HEK293 (cell line): ENCODE data around the gene PLEKHG5.

Experiments
- CTCF ChIA-PET: fragments of 350-600 bp; formaldehyde crosslinking; extraction: SDS; loops from one replicate; lab custom pipeline; 2021; ENCODE audit warnings: antibody characterized with exemption; lab: Yijun Ruan, JAX
- POLR2A ChIA-PET: fragments of 300-600 bp; formaldehyde crosslinking; extraction: SDS; loops from one replicate; lab custom pipeline; 2020; ENCODE audit warnings: antibody characterized with exemption, inconsistent platforms; lab: Yijun Ruan, JAX
- H3K27ac ChIP-seq: fragments of 200-500 bp; sonication (Bioruptor generic); 2 replicates; pipeline ENCODE4 v1.5.1; 2014; ENCODE audit warnings: low read depth, low read length, control low read depth, inconsistent platforms; ENCODE audit errors: extremely low read depth
- H3K36me3 ChIP-seq, 2 experiments: fragments of 200-500 bp in 1 of 2; sonication (Bioruptor generic) in 1 of 2; 1 replicate in 1 of 2; 2 replicates in 1 of 2; pipeline ENCODE4 v1.5.1; 2014 to 2017; ENCODE audit warnings: inconsistent platforms in 2 of 2, low read length in 2 of 2; ENCODE audit not compliant: control insufficient read depth in 2 of 2, insufficient read depth in 1 of 2
- H3K4me1 ChIP-seq: fragments of 200-500 bp; sonication (Bioruptor generic); 2 replicates; pipeline ENCODE4 v1.5.1; 2014; ENCODE audit warnings: mild to moderate bottlenecking, low read length, inconsistent platforms; ENCODE audit not compliant: control insufficient read depth, insufficient read depth
- H3K4me3 ChIP-seq: 2 replicates; pipeline ENCODE4 v1.5.1; 2011; ENCODE audit warnings: low read depth, mild to moderate bottlenecking, control low read depth, low read length, moderate library complexity
- H3K9me3 ChIP-seq: fragments of 200-500 bp; sonication (Bioruptor generic); 2 replicates; pipeline ENCODE4 v1.5.1; 2014; ENCODE audit warnings: low read depth, low read length, inconsistent platforms; ENCODE audit not compliant: control insufficient read depth, insufficient read depth
- EGR2 ChIP-seq: fragments of 450-650 bp; formaldehyde crosslinking; IDR thresholded peaks from 2 replicates; pipeline ENCODE4 v1.5.1; 2016; ENCODE audit warnings: low read depth, missing biosample characterization, missing genetic modification characterization
- GFI1B ChIP-seq: fragments of 450-650 bp; formaldehyde crosslinking; IDR thresholded peaks from 2 replicates; pipeline ENCODE4 v1.5.1; 2016; ENCODE audit warnings: missing biosample characterization, missing genetic modification characterization
- GLI4 ChIP-seq: fragments of 450-650 bp; formaldehyde crosslinking; IDR thresholded peaks from 2 replicates; pipeline ENCODE4 v1.5.1; 2016; ENCODE audit warnings: missing biosample characterization, missing genetic modification characterization
- GLIS1 ChIP-seq: fragments of 450-650 bp; formaldehyde crosslinking; IDR thresholded peaks from 2 replicates; pipeline ENCODE4 v1.5.1; 2016; ENCODE audit warnings: missing biosample characterization, missing genetic modification characterization
- GLIS2 ChIP-seq: fragments of 450-650 bp; formaldehyde crosslinking; IDR thresholded peaks from 2 replicates; pipeline ENCODE4 v1.5.1; 2016; ENCODE audit warnings: missing biosample characterization, missing genetic modification characterization
- KLF1 ChIP-seq: fragments of 450-650 bp; formaldehyde crosslinking; IDR thresholded peaks from 2 replicates; pipeline ENCODE4 v1.5.1; 2016; ENCODE audit warnings: missing biosample characterization, missing genetic modification characterization
- MYNN ChIP-seq: fragments of 450-650 bp; formaldehyde crosslinking; IDR thresholded peaks from 2 replicates; pipeline ENCODE4 v1.5.1; 2016; ENCODE audit warnings: missing biosample characterization, missing genetic modification characterization, borderline replicate concordance
- TSHZ1 ChIP-seq: fragments of 450-650 bp; formaldehyde crosslinking; IDR thresholded peaks from 2 replicates; pipeline ENCODE4 v1.5.1; 2016; ENCODE audit warnings: missing biosample characterization, missing genetic modification characterization, borderline replicate concordance
- ZBTB26 ChIP-seq: fragments of 450-650 bp; formaldehyde crosslinking; optimal IDR thresholded peaks from 2 replicates; pipeline ENCODE3; 2016; ENCODE audit warnings: missing biosample characterization, mild to moderate bottlenecking, missing genetic modification characterization
- ZFHX2 ChIP-seq: fragments of 450-650 bp; formaldehyde crosslinking; conservative IDR thresholded peaks from 2 replicates; pipeline ENCODE4 v1.5.1; 2016; ENCODE audit warnings: missing biosample characterization, missing genetic modification characterization
- ZNF114 ChIP-seq: fragments of 450-650 bp; formaldehyde crosslinking; IDR thresholded peaks from 2 replicates; pipeline ENCODE4 v1.5.0; 2017; ENCODE audit warnings: missing biosample characterization, missing genetic modification characterization
- ZNF146 ChIP-seq: fragments of 450-650 bp; formaldehyde crosslinking; IDR thresholded peaks from 2 replicates; pipeline ENCODE4 v1.5.1; 2016; ENCODE audit warnings: missing biosample characterization, missing genetic modification characterization
- ZNF280D ChIP-seq: fragments of 450-650 bp; formaldehyde crosslinking; IDR thresholded peaks from 2 replicates; pipeline ENCODE4 v1.5.1; 2016; ENCODE audit warnings: missing biosample characterization, missing genetic modification characterization
- ZNF341 ChIP-seq: fragments of 450-650 bp; formaldehyde crosslinking; IDR thresholded peaks from 2 replicates; pipeline ENCODE4; 2016; ENCODE audit warnings: low read depth, missing biosample characterization, missing genetic modification characterization
- ZNF37A ChIP-seq: fragments of 450-650 bp; IDR thresholded peaks from 2 replicates; pipeline ENCODE4 v1.5.1; 2018; ENCODE audit warnings: missing biosample characterization, missing genetic modification characterization
- ZNF398 ChIP-seq: fragments of 450-650 bp; formaldehyde crosslinking; IDR thresholded peaks from 2 replicates; pipeline ENCODE4 v1.5.1; 2017; ENCODE audit warnings: missing biosample characterization, missing genetic modification characterization
- ZNF555 ChIP-seq: fragments of 450-650 bp; formaldehyde crosslinking; conservative IDR thresholded peaks from 2 replicates; pipeline ENCODE4 v1.5.1; 2017; ENCODE audit warnings: missing biosample characterization, mild to moderate bottlenecking, missing genetic modification characterization, inconsistent platforms
- ZNF629 ChIP-seq: fragments of 450-650 bp; formaldehyde crosslinking; IDR thresholded peaks from 2 replicates; pipeline ENCODE4 v1.5.1; 2017; ENCODE audit warnings: missing biosample characterization, missing genetic modification characterization
- ZNF645 ChIP-seq: fragments of 450-650 bp; formaldehyde crosslinking; IDR thresholded peaks from 2 replicates; pipeline ENCODE4; 2016; ENCODE audit warnings: missing biosample characterization, missing genetic modification characterization
- ZNF654 ChIP-seq: fragments of 450-650 bp; formaldehyde crosslinking; IDR thresholded peaks from 2 replicates; pipeline ENCODE4 v1.5.1; 2016; ENCODE audit warnings: low read depth, missing biosample characterization, missing genetic modification characterization
- ZNF701 ChIP-seq: fragments of 450-650 bp; formaldehyde crosslinking; IDR thresholded peaks from 2 replicates; pipeline ENCODE4 v1.5.1; 2016; ENCODE audit warnings: missing biosample characterization, missing genetic modification characterization
- ZNF747 ChIP-seq: fragments of 450-650 bp; formaldehyde crosslinking; IDR thresholded peaks from 2 replicates; pipeline ENCODE4 v1.5.1; 2016; ENCODE audit warnings: missing biosample characterization, missing genetic modification characterization
- ZNF777 ChIP-seq: fragments of 450-650 bp; formaldehyde crosslinking; IDR thresholded peaks from 2 replicates; pipeline ENCODE4 v1.5.1; 2017; ENCODE audit warnings: missing biosample characterization, missing genetic modification characterization, borderline replicate concordance
- ZNF837 ChIP-seq: fragments of 450-650 bp; formaldehyde crosslinking; IDR thresholded peaks from 2 replicates; pipeline ENCODE4 v1.5.1; 2016; ENCODE audit warnings: missing biosample characterization, missing genetic modification characterization

The PLEKHG5 gene

GRCh38 chr1:6508154-6508815 lies 16.8 kb upstream of the PLEKHG5 start:
- POLR2A ChIA-PET = no interaction called here
- Histone ChIP-seq H3K9me3 (no peaks in the 10 kb centered on the region), H3K4me3 (no peak overlapping the region)
- TF ChIP-seq ZNF701 (no peak), ZNF629 (tag by site-specific recombination) (no peak), GLIS2 (peak; percentile 55), EGR2 (peak; percentile 59), ZNF654 (tag by site-specific recombination) (no peak), ZNF747 (tag by site-specific recombination) (no peak), ZNF114 (no peak), ZFHX2 (tag by site-specific recombination) (peak; percentile 43), ZNF280D (tag by site-specific recombination) (no peak), ZNF555 (tag by site-specific recombination) (no peak), KLF1 (no peak)
- TF ChIP-seq, all 188 proteins: peak for 3
- CTCF ChIA-PET = interaction anchor here (0.5 to 1.0 kb wide), 4 partner anchors 16 to 600 kb away, joined by 3 to 5 read pairs (median 3); partner anchors contain the start of gene NOL9
- H3K36me3 ChIP-seq = no peaks in the 10 kb centered on the region
- H3K27ac ChIP-seq = no peak overlapping the region
- no peaks in the 10 kb centered on the region for H3K4me1 ChIP-seq

- no peaks in the 10 kb centered on the region for H3K36me3 ChIP-seq
- ChIA-PET POLR2A (no interaction called here), CTCF (interaction anchor here (1.0 to 1.4 kb wide), 3 partner anchors 17 to 35 kb away, joined by 3 to 5 read pairs (median 5); no protein-coding TSS in a partner anchor)
- H3K27ac ChIP-seq = no peak overlapping the region
- TF ChIP-seq MYNN (tag by site-specific recombination) = no peak
- no peak for TF ChIP-seq ZNF837 (tag by site-specific recombination)
- no peak for TF ChIP-seq ZNF398
- TF ChIP-seq ZNF146 (tag by site-specific recombination) = no peak
- no peak for TF ChIP-seq GLI4 (tag by site-specific recombination)
- no peak for TF ChIP-seq ZNF341 (tag by site-specific recombination)
- TF ChIP-seq ZBTB26 = no peak
- TF ChIP-seq GLIS2 = peak; percentile 29; the same call in 1 of the 2 replicates
- no peak for TF ChIP-seq TSHZ1
- no peak for TF ChIP-seq ZNF777 (tag by site-specific recombination)
- TF ChIP-seq ZNF645 (tag by site-specific recombination) = no peak
- peak; percentile 72 for TF ChIP-seq GLIS1 (tag by site-specific recombination)
- TF ChIP-seq ZNF37A (tag by site-specific recombination) = no peak
- no peak for TF ChIP-seq GFI1B (tag by site-specific recombination)
- no peaks in the 10 kb centered on the region for H3K4me1 ChIP-seq
- no peak overlapping the region for H3K4me3 ChIP-seq
- H3K9me3 ChIP-seq = no peaks in the 10 kb centered on the region
Measured at GRCh38 chr1:6507461-6507911, 16.0 kb upstream of the PLEKHG5 start.
